SK-N-DZ (cell line): ENCODE measurements around the gene SELPLG.

ENCODE experiments used
- small RNA-seq, 2 experiments: library from RNA; depleted of rRNA; stranded (forward); fragments of <200 nt; gene quantifications; one replicate each; pipeline ENCODE3, GENCODE V24; 2014

SELPLG gene

Small RNA genes lying within 50 kb of the gene (small RNA-seq; reads per million reads assigned to genes)
- gene RNU7-169P, result 0 reads per million in 2 experiments
